Erythroblast (primary cell): ENCODE results near the gene UTP3.

Experiments used
- GATA1 ChIP-seq: IDR thresholded peaks from 2 replicates; pipeline ENCODE4 v1.6.1; 2011; ENCODE audit warnings: low read depth, mild to moderate bottlenecking, control low read depth, low read length, moderate library complexity
- POLR2A ChIP-seq: IDR thresholded peaks from 2 replicates; pipeline ENCODE4 v1.6.1; 2011; ENCODE audit warnings: mild to moderate bottlenecking, low read length

GRCh38 chr4:70670332-70671014 lies 17.9 kb upstream of the UTP3 start:
- TF ChIP-seq POLR2A (no peak), GATA1 (no peak)
